H1 (cell line): ENCODE measurements around the gene DCLK1. TPM values are rescaled to one million over a fixed set of nuclear protein-coding genes. Genes with fewer than 3 reads are reported as not detected.

ENCODE experiments used
- CTCF ChIA-PET: fragments of 300-600 bp; sonication (Branson Sonifier 250); formaldehyde crosslinking; loops from one replicate; lab custom pipeline; 2021; ENCODE audit not compliant: partially characterized antibody; lab: Charles Lee
- POLR2A ChIA-PET: fragments of 300-600 bp; sonication (Branson Sonifier 250); formaldehyde crosslinking; loops from one replicate; lab custom pipeline; 2021; ENCODE audit warnings: inconsistent platforms; ENCODE audit not compliant: partially characterized antibody; lab: Charles Lee
- DNase-seq, 2 experiments: peaks; one replicate each; pipeline versions ENCODE4 v3.0.0 to v3.0.0-alpha.2; 2010 to 2022; ENCODE audit warnings: low spot score in 2 of 2, low read depth in 1 of 2, mixed read lengths in 1 of 2
- FAIRE-seq: peaks from 2 replicates; lab custom pipeline; 2011; peaks lifted over from hg19 to GRCh38; lab: Jason Lieb, UNC
- H2AFZ ChIP-seq: 2 replicates; pipeline ENCODE4 v1.8.1; 2012; ENCODE audit warnings: low read length, inconsistent platforms
- H2AK5ac ChIP-seq: 2 replicates; pipeline ENCODE4 v1.6.1; 2013; ENCODE audit warnings: low read depth, low read length
- H2BK120ac ChIP-seq: replicated peaks from 2 replicates; pipeline ENCODE3; 2013; ENCODE audit warnings: low read depth, low read length, inconsistent platforms
- H2BK12ac ChIP-seq: 2 replicates; pipeline ENCODE4 v1.6.1; 2013; ENCODE audit warnings: low read depth, low read length
- H2BK15ac ChIP-seq: 2 replicates; pipeline ENCODE4 v1.6.1; 2013; ENCODE audit warnings: low read length
- H2BK20ac ChIP-seq: 2 replicates; pipeline ENCODE4 v1.6.1; 2013; ENCODE audit warnings: low read length
- H2BK5ac ChIP-seq: 2 replicates; pipeline ENCODE4 v1.6.1; 2013; ENCODE audit warnings: low read depth, low read length
- H3K14ac ChIP-seq: 2 replicates; pipeline ENCODE4 v1.6.1; 2013; ENCODE audit warnings: inconsistent platforms; ENCODE audit not compliant: insufficient read length
- H3K18ac ChIP-seq: 2 replicates; pipeline ENCODE4 v1.6.1; 2013; ENCODE audit warnings: low read length; ENCODE audit errors: extremely low read depth
- H3K23ac ChIP-seq: 2 replicates; pipeline ENCODE4 v1.6.1; 2013; ENCODE audit warnings: inconsistent platforms; ENCODE audit not compliant: insufficient read length
- H3K23me2 ChIP-seq: 2 replicates; pipeline ENCODE4 v1.6.1; 2013; ENCODE audit warnings: low read depth, low read length
- H3K27ac ChIP-seq: 2 replicates; pipeline ENCODE4 v1.6.1; 2011; ENCODE audit warnings: low read depth, low read length, inconsistent platforms
- H3K27me3 ChIP-seq, 4 experiments: replicated peaks in 1 of 4; 1 replicate in 1 of 4; 2 replicates in 3 of 4; pipeline versions ENCODE4 v1.6.1 to v1.8.1; 2011 to 2013; ENCODE audit warnings: low read length in 3 of 4, mild to moderate bottlenecking in 3 of 4, inconsistent platforms in 2 of 4, mixed read lengths in 2 of 4, moderate library complexity in 1 of 4; ENCODE audit not compliant: control insufficient read depth in 3 of 4, insufficient read depth in 3 of 4; ENCODE audit errors: extremely low read depth in 1 of 4
- H3K36me3 ChIP-seq, 4 experiments: 2 replicates each; pipeline versions ENCODE4 v1.6.1 to v1.8.1; 2011 to 2013; ENCODE audit warnings: mild to moderate bottlenecking in 4 of 4, low read length in 3 of 4, moderate library complexity in 2 of 4, control low read depth in 1 of 4, inconsistent platforms in 1 of 4; ENCODE audit not compliant: insufficient read depth in 4 of 4, control insufficient read depth in 2 of 4
- H3K4ac ChIP-seq: replicated peaks from 2 replicates; pipeline ENCODE3; 2013; ENCODE audit warnings: low read length, low read depth, mixed read lengths, inconsistent platforms; ENCODE audit not compliant: insufficient read length
- H3K4me1 ChIP-seq, 4 experiments: replicated peaks in 1 of 4; 1 replicate in 1 of 4; 2 replicates in 3 of 4; pipeline versions ENCODE4 v1.6.1 to v1.8.1; 2011 to 2013; ENCODE audit warnings: low read length in 3 of 4, inconsistent platforms in 2 of 4, mixed read lengths in 1 of 4; ENCODE audit not compliant: insufficient read depth in 4 of 4, control insufficient read depth in 3 of 4
- H3K4me2 ChIP-seq, 2 experiments: 2 replicates each; pipeline versions ENCODE4 v1.6.1 to v1.8.1; 2011 to 2013; ENCODE audit warnings: low read depth in 2 of 2, low read length in 2 of 2, control low read depth in 1 of 2, inconsistent platforms in 1 of 2, mild to moderate bottlenecking in 1 of 2; ENCODE audit not compliant: insufficient read depth in 1 of 2
- H3K4me3 ChIP-seq, 4 experiments: fragments of 200-600, 300-600 bp in 1 of 4; sonication (generic), shearing (Covaris generic), sonication (Bioruptor Twin) in 1 of 4; 2 replicates each; pipeline versions ENCODE4 v1.5.1 to v1.8.1; 2011 to 2016; ENCODE audit warnings: low read length in 4 of 4, low read depth in 3 of 4, control low read depth in 2 of 4, inconsistent platforms in 2 of 4, mild to moderate bottlenecking in 2 of 4, mixed read lengths in 1 of 4, moderate library complexity in 1 of 4; ENCODE audit not compliant: insufficient read depth in 2 of 4; ENCODE audit errors: extremely low read depth in 1 of 4
- H3K56ac ChIP-seq: replicated peaks from 2 replicates; pipeline ENCODE3; 2013; ENCODE audit warnings: low read depth, mild to moderate bottlenecking, mixed read lengths, low read length, inconsistent platforms; ENCODE audit not compliant: insufficient read length
- H3K79me1 ChIP-seq: 2 replicates; pipeline ENCODE4 v1.6.1; 2013; ENCODE audit warnings: low read depth, low read length, control low read depth
- H3K79me2 ChIP-seq, 2 experiments: 2 replicates each; pipeline versions ENCODE4 v1.6.1 to v1.8.1; 2012 to 2013; ENCODE audit warnings: low read length in 2 of 2, mild to moderate bottlenecking in 2 of 2, inconsistent platforms in 1 of 2; ENCODE audit not compliant: insufficient read depth in 2 of 2, control insufficient read depth in 1 of 2
- H3K9ac ChIP-seq, 4 experiments: replicated peaks in 1 of 4; 1 replicate in 1 of 4; 2 replicates in 3 of 4; pipeline versions ENCODE4 v1.6.1 to v1.8.1; 2011 to 2013; ENCODE audit warnings: low read depth in 3 of 4, low read length in 3 of 4, control low read depth in 2 of 4, mild to moderate bottlenecking in 2 of 4, moderate library complexity in 2 of 4, inconsistent platforms in 1 of 4; ENCODE audit errors: extremely low read depth in 1 of 4
- H3K9me3 ChIP-seq, 2 experiments: 2 replicates each; pipeline versions ENCODE4 v1.6.1 to v1.8.1; 2012 to 2013; ENCODE audit warnings: mild to moderate bottlenecking in 2 of 2, moderate library complexity in 2 of 2, control low read depth in 1 of 2, inconsistent platforms in 1 of 2, low read depth in 1 of 2, low read length in 1 of 2, mixed read lengths in 1 of 2; ENCODE audit not compliant: insufficient read depth in 2 of 2
- H4K20me1 ChIP-seq, 2 experiments: replicated peaks in 1 of 2; 2 replicates each; pipeline versions ENCODE3 to v1.8.1; 2011 to 2013; ENCODE audit warnings: inconsistent platforms in 2 of 2, low read length in 2 of 2, mild to moderate bottlenecking in 1 of 2; ENCODE audit not compliant: insufficient read depth in 2 of 2, control insufficient read depth in 1 of 2
- H4K5ac ChIP-seq: 2 replicates; pipeline ENCODE4 v1.6.1; 2013; ENCODE audit warnings: low read length, low read depth, mixed read lengths, inconsistent platforms; ENCODE audit not compliant: insufficient read length
- H4K8ac ChIP-seq: 2 replicates; pipeline ENCODE4 v1.8.0; 2013; ENCODE audit warnings: mild to moderate bottlenecking, moderate library complexity, low read length, inconsistent platforms; ENCODE audit not compliant: insufficient read depth; ENCODE audit errors: extremely low read depth
- H4K91ac ChIP-seq: replicated peaks from 2 replicates; pipeline ENCODE3; 2013; ENCODE audit warnings: low read length, mixed read lengths, inconsistent platforms; ENCODE audit not compliant: insufficient read length
- BACH1 ChIP-seq: IDR thresholded peaks from 2 replicates; pipeline ENCODE4 v1.6.1; 2012; ENCODE audit warnings: low read length, improper control_type of control experiment
- BCL11A ChIP-seq, 2 experiments: IDR thresholded peaks; one replicate each; pipeline ENCODE4 v1.6.1; 2011; ENCODE audit warnings: low read depth in 2 of 2, low read length in 2 of 2, mild to moderate bottlenecking in 2 of 2
- CHD2 ChIP-seq: IDR thresholded peaks from 2 replicates; pipeline ENCODE4 v1.6.1; 2012; ENCODE audit warnings: low read length, improper control_type of control experiment
- EGR1 ChIP-seq: IDR thresholded peaks from 2 replicates; pipeline ENCODE4 v1.6.1; 2011; ENCODE audit warnings: low read depth, low read length, borderline replicate concordance
- EP300 ChIP-seq, 2 experiments: IDR thresholded peaks; 1 replicate in 1 of 2; 2 replicates in 1 of 2; pipeline ENCODE4 v1.6.1; 2011 to 2012; ENCODE audit warnings: low read depth in 2 of 2, low read length in 2 of 2, mild to moderate bottlenecking in 2 of 2, borderline replicate concordance in 1 of 2, inconsistent platforms in 1 of 2, moderate library complexity in 1 of 2
- NANOG ChIP-seq: IDR thresholded peaks from 2 replicates; pipeline ENCODE4 v1.6.1; 2011; ENCODE audit warnings: low read length, low read depth, mild to moderate bottlenecking, inconsistent platforms; ENCODE audit not compliant: insufficient read depth, poor library complexity, severe bottlenecking
- NRF1 ChIP-seq: IDR thresholded peaks from 2 replicates; pipeline ENCODE4 v1.6.1; 2011; ENCODE audit warnings: mild to moderate bottlenecking, low read depth, low read length, improper control_type of control experiment
- RFX5 ChIP-seq: IDR thresholded peaks from 2 replicates; pipeline ENCODE4 v1.6.1; 2011; ENCODE audit warnings: low read depth, low read length, improper control_type of control experiment, borderline replicate concordance
- RNF2 ChIP-seq: fragments of 200-900, 300-1000 bp; sonication (generic); IDR thresholded peaks from 2 replicates; pipeline ENCODE4 v1.7.1; 2016; ENCODE audit warnings: borderline replicate concordance, low read depth, mild to moderate bottlenecking, antibody characterized with exemption, low read length; ENCODE audit not compliant: poor library complexity, severe bottlenecking; ENCODE audit errors: missing control alignments
- TBP ChIP-seq: IDR thresholded peaks from 2 replicates; pipeline ENCODE4 v1.6.1; 2011; ENCODE audit warnings: low read depth, low read length, improper control_type of control experiment
- YY1 ChIP-seq: IDR thresholded peaks from 2 replicates; pipeline ENCODE4 v1.6.1; 2011; ENCODE audit warnings: low read depth, mild to moderate bottlenecking, low read length
- ZNF274 ChIP-seq: IDR thresholded peaks from 2 replicates; pipeline ENCODE4 v1.7.0; 2012; ENCODE audit warnings: low read length, borderline replicate concordance; ENCODE audit errors: extremely low read depth
- WGBS, 2 experiments: shearing (Covaris generic) in 1 of 2; methylation state at CpG; one replicate each; pipeline versions ENCODE4 v1.1.6 to v1.1.7; 2013 to 2015; ENCODE audit warnings: low lambda C conversion rate in 2 of 2, mixed read lengths in 2 of 2, inconsistent platforms in 1 of 2, low coverage in 1 of 2, missing lambda C conversion rate in 1 of 2; ENCODE audit not compliant: insufficient replicate concordance in 2 of 2, insufficient coverage in 1 of 2, insufficient read length in 1 of 2; ENCODE audit errors: extremely low coverage in 1 of 2, missing lambda C conversion rate in 1 of 2; 5-methylcytosine and 5-hydroxymethylcytosine counted together
- polyA plus RNA-seq, 7 experiments: library from polyadenylated mRNA; depleted of rRNA in 3 of 7; stranded (reverse) in 5 of 7; unstranded in 2 of 7; fragments of >200 nt in 5 of 7; fragments of 200-250 nt in 2 of 7; gene quantifications; 1 replicate in 5 of 7; 2 replicates in 1 of 7; 4 replicates in 1 of 7; pipeline versions ENCODE4 v1.2.1 to v1.2.3, GENCODE V29; 2011 to 2013; ENCODE audit warnings: missing spikeins in 2 of 7, mixed read lengths in 2 of 7
- total RNA-seq: library from RNA; stranded (reverse); fragmentation: NEBNext Ultra II Directional; extraction: Animal tissue kit (Norgen Biotek cat#: 25700); gene quantifications from 2 replicates; pipeline ENCODE4 v1.2.1, GENCODE V29; 2021

Gene DCLK1
- total and polyA plus RNA-seq, 2 of the 8 experiments (the other 6 are each of a cell fraction or from before 2014, with no cell fraction given) = 22.8 to 41.0 TPM

DNA sequence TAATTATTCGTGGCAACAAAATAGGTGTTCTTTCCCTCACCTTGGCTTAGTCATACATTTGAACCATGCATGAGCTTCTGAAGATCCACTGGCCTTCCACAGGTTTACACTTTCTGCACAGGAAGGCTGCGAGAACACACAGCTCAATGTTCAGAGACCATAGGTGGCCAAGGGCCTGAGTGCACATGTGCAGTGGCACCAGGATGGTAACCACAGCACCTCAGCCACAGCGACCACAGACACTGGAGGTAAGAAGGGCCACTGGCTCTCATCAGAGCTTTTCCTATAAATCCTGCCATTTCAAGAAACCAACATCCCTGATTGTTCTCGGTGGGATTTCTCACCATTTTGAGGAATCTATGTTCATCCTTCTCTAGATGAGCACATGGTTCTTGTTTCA lies 1.6 kb downstream of the DCLK1 start:
- no peak for FAIRE-seq
- Histone ChIP-seq H3K4me1 (peaks cover 0 to 11% (median 6%) of the 10 kb centered on the region in 4 experiments; a peak in 6 of 7 replicates), H3K79me1 (no peaks in the 10 kb centered on the region), H4K91ac (no peak overlapping the region), H3K4ac (no peak overlapping the region), H3K23ac (no peak overlapping the region), H3K4me3 (peak overlapping the region in 1 of 4 experiments; percentile 75; a peak in 2 of 8 replicates), H2BK120ac (no peak overlapping the region), H2AFZ (no peak overlapping the region), H3K9me3 (no peaks in the 10 kb centered on the region), H4K8ac (no peak overlapping the region), H3K27ac (no peak overlapping the region), H3K14ac (no peak overlapping the region), H3K27me3 (peaks cover 8 to 28% (median 25%) of the 10 kb centered on the region in 4 experiments), H3K36me3 (no peaks in the 10 kb centered on the region), H2AK5ac (0 out of 2 replicates have a peak overlapping the region, but pooled peaks have one; percentile 30), H4K5ac (no peak overlapping the region), H3K18ac (no peak overlapping the region), H4K20me1 (peaks cover 0 to 2% of the 10 kb centered on the region in 2 experiments), H2BK15ac (no peak overlapping the region), H3K79me2 (no peaks in the 10 kb centered on the region), H2BK5ac (no peak overlapping the region), H3K23me2 (peaks cover 12% of the 10 kb centered on the region), H2BK20ac (no peak overlapping the region), H3K4me2 (peak overlapping the region; percentile 28 to 96; a peak in 2 of 4 replicates), H2BK12ac (no peak overlapping the region)
- WGBS, 2 experiments = 89% methylated on average over 4 of the region's 4 CpGs; no CpG with 5 or more reads in 1 of the 2 experiments
- DNase-seq = no peak
- POLR2A ChIA-PET = interaction anchor here (0.8 to 1.8 kb wide), 2 partner anchors 10 to 15 kb away, joined by 3 to 4 read pairs; no protein-coding TSS in a partner anchor
- CTCF ChIA-PET = interaction anchor here (0.6 to 2.2 kb wide), 2 partner anchors 24 to 150 kb away, joined by 3 to 7 read pairs; no protein-coding TSS in a partner anchor
- TF ChIP-seq TBP = no peak
- TF ChIP-seq RNF2 = no peak
- TF ChIP-seq EGR1 = no peak
- no peak for TF ChIP-seq RFX5
- TF ChIP-seq NRF1 = no peak
- TF ChIP-seq BACH1 = no peak
- no peak for TF ChIP-seq YY1
- TF ChIP-seq EP300 (IDR thresholded peaks at IDR 0.05; ENCODE audit: borderline replicate concordance in 1 of 2, low read depth in 2 of 2, low read length in 2 of 2) = no peak
- TF ChIP-seq CHD2 = no peak
- no peak for TF ChIP-seq BCL11A (IDR thresholded peaks at IDR 0.05; ENCODE audit: low read depth in 2 of 2, low read length in 2 of 2)
- TF ChIP-seq NANOG = no peak
- no peak for TF ChIP-seq ZNF274
- TF ChIP-seq, all 59 proteins: peak for 0
- no peak overlapping the region for H3K56ac ChIP-seq
- no peak overlapping the region for H3K9ac ChIP-seq
